Adrenal gland (tissue), 12 donors: ENCODE measurements around the gene NEK5. TPM values are rescaled to one million over a fixed set of nuclear protein-coding genes. Genes with fewer than 3 reads are reported as not detected.

ENCODE experiments used
- DNase-seq, 7 donors: peaks; one replicate each; pipeline ENCODE4 v3.0.0-alpha.2; 2019 to 2020
- H3K27ac ChIP-seq, 5 donors: fragments of 200-600 bp; sonication (generic) in 4 of 5; 1 replicate in 3 of 5; 2 replicates in 2 of 5; pipeline versions ENCODE4 v1.5.1 to v1.8.0; 2016 to 2020; ENCODE audit warnings: mild to moderate bottlenecking in 1 of 5
- H3K27me3 ChIP-seq: fragments of 200-600 bp; 2 replicates; pipeline ENCODE4 v1.8.0; 2021
- H3K36me3 ChIP-seq, 2 donors: fragments of 200-600 bp; replicated peaks in 1 of 2; 1 replicate in 1 of 2; 2 replicates in 1 of 2; pipeline versions ENCODE4 v1.5.1 to v1.8.0; 2018 to 2022
- H3K4me1 ChIP-seq, 2 donors: fragments of 200-600 bp; replicated peaks in 1 of 2; 1 replicate in 1 of 2; 2 replicates in 1 of 2; pipeline versions ENCODE4 v1.5.1 to v1.8.0; 2018 to 2021
- H3K4me3 ChIP-seq, 4 donors: fragments of 200-600 bp; sonication (generic) in 3 of 4; one replicate each; pipeline ENCODE4 v1.5.1; 2016 to 2018
- H3K9me3 ChIP-seq, 3 donors: fragments of 200-600 bp; sonication (generic) in 1 of 3; replicated peaks in 1 of 3; 1 replicate in 2 of 3; 2 replicates in 1 of 3; pipeline versions ENCODE4 v1.5.1 to v1.8.0; 2016 to 2021
- POLR2A ChIP-seq, 2 donors: fragments of 450-650 bp; IDR thresholded peaks; one replicate each; pipeline ENCODE4 v1.6.1; 2017; ENCODE audit warnings: antibody characterized with exemption in 2 of 2, mild to moderate bottlenecking in 2 of 2, moderate library complexity in 1 of 2
- WGBS, 4 donors: extraction: QIAGEN DNeasy Blood & Tissue Kit in 2 of 4; methylation state at CpG; one replicate each; pipeline versions ENCODE4 v1.1.5 to v1.1.7; 2013 to 2017; 5-methylcytosine and 5-hydroxymethylcytosine counted together
- intact Hi-C, 2 donors: fragments of 100-400 bp; cut with DNase I; formaldehyde crosslinking; loops; one replicate each; pipeline versions ENCODE4 v1.14.1 to v1.15.0; 2022 to 2023
- polyA plus RNA-seq, 3 donors: library from polyadenylated mRNA; stranded (reverse); fragments of 200-250 nt in 2 of 3; fragments of 350-450 nt in 1 of 3; fragmentation: Illumina TruSeq in 1 of 3; extraction: RNeasy Lipid Tissue Mini Kit (QIAGEN cat#74804) in 1 of 3; gene quantifications; one replicate each; pipeline ENCODE4 v1.2.3, GENCODE V29; 2013 to 2014
- total RNA-seq, 9 donors: library from RNA; depleted of rRNA in 4 of 9; stranded (reverse); fragments of >200 nt in 4 of 9; fragments of 120-200 nt in 1 of 9; fragmentation: NEBNext Ultra II Directional in 1 of 9; extraction: Animal tissue kit (Norgen Biotek cat#: 25700) in 1 of 9; gene quantifications; one replicate each; pipeline versions ENCODE4 v1.1.0 to v1.2.4, GENCODE V29; 2013 to 2023
- TF ChIP-seq, protein P1 (sequence below), 6 experiments: fragments of 450-650 bp in 4 of 6; fragments of 200-600 bp in 2 of 6; sonication (generic) in 1 of 6; IDR thresholded peaks; 1 replicate in 5 of 6; 2 replicates in 1 of 6; pipeline versions ENCODE4 v1.5.1 to v1.8.0; 2016 to 2021; ENCODE audit warnings: antibody characterized with exemption in 6 of 6, mild to moderate bottlenecking in 2 of 6, moderate library complexity in 1 of 6
- donor health status: healthy with polysubstance abuse.
- donor health status: Bipolar disorder and iron deficiency.
- donor health status: DM: yes; HTN: yes; CAD: no.
- donor health status: DM: no; HTN: no; CAD: no.
- donor health status: DM: no; HTN: no; CAD: no.
- donor health status: DM: yes; HTN: yes; CAD: no.

Gene NEK5
- total and polyA plus RNA-seq, 12 donors, result under 0.01 to 0.17 (median 0.11) TPM; not detected in 5

DNA sequence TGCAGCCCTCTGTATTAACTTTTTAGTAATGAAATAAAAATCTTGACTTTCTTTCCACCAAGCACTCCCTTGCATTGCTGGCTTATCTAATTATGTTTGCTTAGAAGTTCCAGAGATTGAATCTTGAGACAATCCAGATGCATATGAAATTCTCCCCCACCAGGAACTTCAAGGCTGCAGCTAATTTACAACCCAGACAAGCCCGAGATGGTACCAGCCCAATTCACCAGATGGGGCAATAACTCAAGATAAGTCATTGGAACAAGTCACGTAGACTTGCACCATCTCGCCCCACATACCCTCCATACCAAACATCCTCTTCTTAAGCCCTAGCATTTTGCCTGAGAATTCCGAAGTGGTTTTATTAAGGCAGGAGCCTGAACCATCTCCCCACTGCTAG, 75.4 kb downstream of the NEK5 start:
- no peak overlapping the region for H3K4me3 ChIP-seq
- H3K27ac ChIP-seq, result no peak overlapping the region
- intact Hi-C loops, result no loop called here
- DNase-seq, result no peak
- TF ChIP-seq, protein P1, sequence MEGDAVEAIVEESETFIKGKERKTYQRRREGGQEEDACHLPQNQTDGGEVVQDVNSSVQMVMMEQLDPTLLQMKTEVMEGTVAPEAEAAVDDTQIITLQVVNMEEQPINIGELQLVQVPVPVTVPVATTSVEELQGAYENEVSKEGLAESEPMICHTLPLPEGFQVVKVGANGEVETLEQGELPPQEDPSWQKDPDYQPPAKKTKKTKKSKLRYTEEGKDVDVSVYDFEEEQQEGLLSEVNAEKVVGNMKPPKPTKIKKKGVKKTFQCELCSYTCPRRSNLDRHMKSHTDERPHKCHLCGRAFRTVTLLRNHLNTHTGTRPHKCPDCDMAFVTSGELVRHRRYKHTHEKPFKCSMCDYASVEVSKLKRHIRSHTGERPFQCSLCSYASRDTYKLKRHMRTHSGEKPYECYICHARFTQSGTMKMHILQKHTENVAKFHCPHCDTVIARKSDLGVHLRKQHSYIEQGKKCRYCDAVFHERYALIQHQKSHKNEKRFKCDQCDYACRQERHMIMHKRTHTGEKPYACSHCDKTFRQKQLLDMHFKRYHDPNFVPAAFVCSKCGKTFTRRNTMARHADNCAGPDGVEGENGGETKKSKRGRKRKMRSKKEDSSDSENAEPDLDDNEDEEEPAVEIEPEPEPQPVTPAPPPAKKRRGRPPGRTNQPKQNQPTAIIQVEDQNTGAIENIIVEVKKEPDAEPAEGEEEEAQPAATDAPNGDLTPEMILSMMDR (IDR thresholded peaks at IDR 0.05), result no peak
- TF ChIP-seq POLR2A (IDR thresholded peaks at IDR 0.05), result no peak
- 51 to 56% (median 52%) methylated on average over 4 of the region's 4 CpGs for WGBS, 4 donors
- H3K9me3 ChIP-seq, result no peaks in the 10 kb centered on the region
- no peaks in the 10 kb centered on the region for H3K4me1 ChIP-seq
- H3K27me3 ChIP-seq, result no peaks in the 10 kb centered on the region
- no peaks in the 10 kb centered on the region for H3K36me3 ChIP-seq

DNA sequence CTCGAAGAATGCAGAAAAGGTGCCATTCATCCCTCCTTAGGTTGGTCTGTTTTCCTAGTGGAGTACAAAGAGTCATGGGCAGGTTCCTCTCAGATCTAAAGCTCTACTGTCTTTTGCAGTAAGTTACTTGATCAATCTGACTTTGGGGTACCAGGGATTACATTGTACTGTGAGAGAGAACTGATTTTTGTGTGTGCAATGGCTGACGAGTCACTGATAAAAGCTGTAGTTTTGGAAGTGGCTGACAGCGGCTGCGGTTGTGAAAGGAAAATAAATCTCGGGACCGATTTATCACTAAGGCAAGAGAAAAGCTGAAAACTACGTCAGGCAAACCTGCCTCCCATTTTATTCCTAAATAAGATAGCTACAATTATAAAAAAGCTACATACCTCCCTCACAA, 77.5 kb downstream of the NEK5 start:
- intact Hi-C loops, result no loop called here
- no peaks in the 10 kb centered on the region for H3K9me3 ChIP-seq
- H3K27ac ChIP-seq, result no peak overlapping the region
- no peak overlapping the region for H3K4me3 ChIP-seq
- no peaks in the 10 kb centered on the region for H3K36me3 ChIP-seq
- TF ChIP-seq, protein P1 (IDR thresholded peaks at IDR 0.05), result no peak
- no peak for TF ChIP-seq POLR2A (IDR thresholded peaks at IDR 0.05)
- DNase-seq, result no peak
- H3K4me1 ChIP-seq, result no peaks in the 10 kb centered on the region
- 60 to 73% (median 68%) methylated on average over 7 of the region's 7 CpGs for WGBS, 4 donors
- no peaks in the 10 kb centered on the region for H3K27me3 ChIP-seq

DNA sequence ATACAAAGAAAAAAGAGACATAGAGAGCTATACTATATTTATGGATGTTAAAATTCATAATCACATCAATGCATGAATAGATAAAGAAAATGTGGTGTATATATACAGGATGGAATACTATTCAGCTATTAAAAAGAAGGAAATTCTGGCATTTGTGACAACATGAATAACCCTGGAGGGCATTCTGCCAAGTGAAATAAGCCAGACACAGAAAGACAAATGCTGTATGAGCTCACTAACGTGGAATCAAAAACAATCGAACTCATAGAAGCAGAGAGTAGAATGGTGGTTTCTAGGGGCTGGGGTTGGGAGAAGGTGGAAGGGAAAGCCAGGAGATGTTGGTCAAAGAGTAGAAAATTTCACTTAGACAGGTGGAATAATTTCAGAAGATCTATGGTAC, 80.4 kb downstream of the NEK5 start:
- intact Hi-C loops, result no loop called here
- H3K9me3 ChIP-seq, result no peaks in the 10 kb centered on the region

DNA sequence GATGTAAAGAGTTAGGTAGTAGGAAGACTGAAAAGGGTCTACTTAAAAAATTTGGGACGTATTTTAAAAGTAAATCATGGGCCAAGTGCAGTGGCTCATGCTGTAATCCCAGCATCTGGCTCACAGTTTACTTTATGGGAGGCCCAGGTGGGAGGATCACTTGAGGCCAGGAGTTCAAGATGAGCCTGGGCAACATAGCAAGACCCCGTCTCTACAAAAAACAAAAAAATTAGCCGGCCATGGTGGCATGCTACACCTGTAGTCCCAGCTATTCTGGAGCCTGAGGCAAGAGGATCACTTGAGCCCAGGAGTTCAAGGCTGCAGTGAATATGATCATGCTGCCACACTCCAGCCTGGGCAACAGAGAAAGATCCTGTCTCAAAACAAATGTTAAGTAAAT, 81.4 kb downstream of the NEK5 start:
- Histone ChIP-seq H3K36me3 (no peaks in the 10 kb centered on the region), H3K9me3 (no peaks in the 10 kb centered on the region), H3K27me3 (no peaks in the 10 kb centered on the region), H3K4me1 (no peaks in the 10 kb centered on the region), H3K4me3 (no peak overlapping the region), H3K27ac (no peak overlapping the region)
- no peak for TF ChIP-seq POLR2A (IDR thresholded peaks at IDR 0.05)
- TF ChIP-seq, protein P1 (IDR thresholded peaks at IDR 0.05), result no peak
- 85 to 89% (median 89%) methylated on average over 3 of the region's 3 CpGs for WGBS, 4 donors
- intact Hi-C loops, result no loop called here
- DNase-seq, result no peak

More for the DNA sequence above, 80.4 kb downstream of the NEK5 start:
- Histone ChIP-seq H3K4me1 (no peaks in the 10 kb centered on the region), H3K36me3 (no peaks in the 10 kb centered on the region), H3K4me3 (no peak overlapping the region), H3K27me3 (no peaks in the 10 kb centered on the region), H3K27ac (no peak overlapping the region)
- no peak for DNase-seq
- 29 to 52% (median 39%) methylated on average over 2 of the region's 2 CpGs for WGBS, 4 donors
- TF ChIP-seq POLR2A (IDR thresholded peaks at IDR 0.05), result no peak
- TF ChIP-seq, protein P1 (IDR thresholded peaks at IDR 0.05), result no peak
